Hepatocyte (in vitro differentiated cells): ENCODE data around the gene CPE.

ENCODE experiments used
- EZH2 ChIP-seq: fragments of 200-600 bp; sonication (generic); IDR thresholded peaks from 2 replicates; pipeline ENCODE4 v1.6.1; 2016; ENCODE audit warnings: antibody characterized with exemption, mild to moderate bottlenecking, borderline replicate concordance
- EZH2phosphoT487 ChIP-seq: fragments of 200-600 bp; sonication (generic); IDR thresholded peaks from one replicate; pipeline ENCODE4 v1.6.1; 2018; ENCODE audit warnings: antibody characterized with exemption, mild to moderate bottlenecking, low read depth, moderate library complexity; ENCODE audit not compliant: unreplicated experiment, severe bottlenecking
- TF ChIP-seq, protein P1 (sequence below): fragments of 200-600 bp; sonication (generic); IDR thresholded peaks from 2 replicates; pipeline ENCODE4 v1.5.1; 2016; ENCODE audit warnings: antibody characterized with exemption, mild to moderate bottlenecking; ENCODE audit not compliant: poor library complexity

DNA sequence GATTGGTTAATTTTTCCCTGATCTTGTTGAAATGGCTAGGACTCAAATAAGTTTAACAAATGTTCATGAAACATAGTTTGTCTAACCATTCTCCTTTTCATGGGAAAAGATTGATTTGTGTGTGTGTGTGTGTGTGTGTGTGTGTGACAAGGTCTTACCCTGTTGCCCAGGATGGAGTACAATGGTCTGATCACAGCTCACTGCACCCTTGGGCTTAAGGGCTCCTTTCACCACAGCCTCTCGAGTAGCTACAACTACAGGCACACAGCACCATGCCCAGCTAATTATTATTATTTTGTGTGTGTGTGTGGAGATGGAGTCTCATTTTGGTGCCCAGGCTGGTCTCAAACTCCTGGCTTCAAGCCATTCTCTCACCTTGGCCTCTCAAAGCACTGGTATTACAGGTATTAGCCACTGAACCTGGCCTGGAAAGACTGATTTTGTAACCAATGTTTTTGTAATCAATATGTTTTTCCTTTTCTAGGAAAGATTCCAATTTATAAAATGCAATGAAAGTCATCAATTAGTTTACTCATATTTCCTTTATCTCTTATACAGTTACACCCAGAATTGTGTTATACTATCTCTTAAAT, 139.3 kb downstream of the CPE start:
- TF ChIP-seq, protein P1, sequence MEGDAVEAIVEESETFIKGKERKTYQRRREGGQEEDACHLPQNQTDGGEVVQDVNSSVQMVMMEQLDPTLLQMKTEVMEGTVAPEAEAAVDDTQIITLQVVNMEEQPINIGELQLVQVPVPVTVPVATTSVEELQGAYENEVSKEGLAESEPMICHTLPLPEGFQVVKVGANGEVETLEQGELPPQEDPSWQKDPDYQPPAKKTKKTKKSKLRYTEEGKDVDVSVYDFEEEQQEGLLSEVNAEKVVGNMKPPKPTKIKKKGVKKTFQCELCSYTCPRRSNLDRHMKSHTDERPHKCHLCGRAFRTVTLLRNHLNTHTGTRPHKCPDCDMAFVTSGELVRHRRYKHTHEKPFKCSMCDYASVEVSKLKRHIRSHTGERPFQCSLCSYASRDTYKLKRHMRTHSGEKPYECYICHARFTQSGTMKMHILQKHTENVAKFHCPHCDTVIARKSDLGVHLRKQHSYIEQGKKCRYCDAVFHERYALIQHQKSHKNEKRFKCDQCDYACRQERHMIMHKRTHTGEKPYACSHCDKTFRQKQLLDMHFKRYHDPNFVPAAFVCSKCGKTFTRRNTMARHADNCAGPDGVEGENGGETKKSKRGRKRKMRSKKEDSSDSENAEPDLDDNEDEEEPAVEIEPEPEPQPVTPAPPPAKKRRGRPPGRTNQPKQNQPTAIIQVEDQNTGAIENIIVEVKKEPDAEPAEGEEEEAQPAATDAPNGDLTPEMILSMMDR, result no peak
- TF ChIP-seq EZH2 (no peak), EZH2phosphoT487 (no peak)
